HL-60 (cell line): ENCODE data around the gene EXOC3L2.

Experiments used
- DNase-seq, 2 experiments: peaks; one replicate each; pipeline ENCODE4 v3.0.0-alpha.2; 2010 to 2020; ENCODE audit warnings: low read depth in 1 of 2, low spot score in 1 of 2
- H3K27ac ChIP-seq: fragments of 250-450 bp; sonication (Bioruptor Pico); replicated peaks from 2 replicates; pipeline ENCODE4 v1.5.1; 2020; ENCODE audit warnings: mild to moderate bottlenecking, moderate library complexity
- H3K27me3 ChIP-seq: fragments of 250-450 bp; sonication (Bioruptor Pico); 2 replicates; pipeline ENCODE4 v1.5.1; 2021; ENCODE audit warnings: mild to moderate bottlenecking, moderate library complexity; ENCODE audit not compliant: insufficient read depth, poor library complexity, severe bottlenecking
- H3K4me3 ChIP-seq: replicated peaks from 2 replicates; pipeline ENCODE4 v1.5.1; 2011; ENCODE audit warnings: mild to moderate bottlenecking, control low read depth, low read length; ENCODE audit not compliant: insufficient read depth
- GABPA ChIP-seq: IDR thresholded peaks from 2 replicates; pipeline ENCODE4 v1.6.1; 2012; ENCODE audit warnings: low read depth
- POLR2AphosphoS5 ChIP-seq: IDR thresholded peaks from 2 replicates; pipeline ENCODE4 v1.6.1; 2012; ENCODE audit warnings: low read depth
- SPI1 ChIP-seq: IDR thresholded peaks from 2 replicates; pipeline ENCODE4 v1.6.1; 2012; ENCODE audit warnings: low read depth, mild to moderate bottlenecking, borderline replicate concordance
- TF ChIP-seq, protein P1 (sequence below): IDR thresholded peaks from one replicate; pipeline ENCODE4 v1.5.1; 2011; ENCODE audit warnings: low read length, control low read depth, inconsistent platforms; ENCODE audit not compliant: insufficient read depth
- TF ChIP-seq, protein P2 (sequence below): IDR thresholded peaks from 2 replicates; pipeline ENCODE4 v1.6.1; 2012; ENCODE audit warnings: low read depth; ENCODE audit not compliant: insufficient replicate concordance

Gene EXOC3L2

DNA sequence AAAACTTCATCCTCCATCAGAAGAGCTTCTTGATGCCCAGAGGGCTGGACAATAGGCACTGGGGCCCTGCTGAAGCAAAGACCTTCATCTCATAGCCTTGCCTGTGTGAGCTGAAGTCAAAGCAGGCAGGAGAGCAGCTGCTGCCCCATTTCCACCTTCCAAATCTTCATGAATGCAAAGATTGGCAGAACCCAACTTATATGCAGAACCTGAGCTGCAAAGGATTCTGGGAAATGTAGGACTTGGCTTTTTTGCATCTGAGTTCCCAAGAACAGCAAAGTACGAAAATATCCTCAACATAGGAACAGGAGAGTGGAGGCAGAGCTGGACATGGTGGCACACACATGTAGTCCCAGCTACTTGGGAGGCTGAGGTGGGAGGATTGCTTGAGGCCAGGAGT is 46.6 kb upstream of the EXOC3L2 start:
- Histone ChIP-seq H3K27ac (no peak overlapping the region), H3K4me3 (no peak overlapping the region), H3K27me3 (no peaks in the 10 kb centered on the region)
- no peak for DNase-seq
- TF ChIP-seq POLR2AphosphoS5: no peak
- TF ChIP-seq, protein P1, sequence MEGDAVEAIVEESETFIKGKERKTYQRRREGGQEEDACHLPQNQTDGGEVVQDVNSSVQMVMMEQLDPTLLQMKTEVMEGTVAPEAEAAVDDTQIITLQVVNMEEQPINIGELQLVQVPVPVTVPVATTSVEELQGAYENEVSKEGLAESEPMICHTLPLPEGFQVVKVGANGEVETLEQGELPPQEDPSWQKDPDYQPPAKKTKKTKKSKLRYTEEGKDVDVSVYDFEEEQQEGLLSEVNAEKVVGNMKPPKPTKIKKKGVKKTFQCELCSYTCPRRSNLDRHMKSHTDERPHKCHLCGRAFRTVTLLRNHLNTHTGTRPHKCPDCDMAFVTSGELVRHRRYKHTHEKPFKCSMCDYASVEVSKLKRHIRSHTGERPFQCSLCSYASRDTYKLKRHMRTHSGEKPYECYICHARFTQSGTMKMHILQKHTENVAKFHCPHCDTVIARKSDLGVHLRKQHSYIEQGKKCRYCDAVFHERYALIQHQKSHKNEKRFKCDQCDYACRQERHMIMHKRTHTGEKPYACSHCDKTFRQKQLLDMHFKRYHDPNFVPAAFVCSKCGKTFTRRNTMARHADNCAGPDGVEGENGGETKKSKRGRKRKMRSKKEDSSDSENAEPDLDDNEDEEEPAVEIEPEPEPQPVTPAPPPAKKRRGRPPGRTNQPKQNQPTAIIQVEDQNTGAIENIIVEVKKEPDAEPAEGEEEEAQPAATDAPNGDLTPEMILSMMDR: no peak
- no peak for TF ChIP-seq SPI1
- TF ChIP-seq, protein P2, sequence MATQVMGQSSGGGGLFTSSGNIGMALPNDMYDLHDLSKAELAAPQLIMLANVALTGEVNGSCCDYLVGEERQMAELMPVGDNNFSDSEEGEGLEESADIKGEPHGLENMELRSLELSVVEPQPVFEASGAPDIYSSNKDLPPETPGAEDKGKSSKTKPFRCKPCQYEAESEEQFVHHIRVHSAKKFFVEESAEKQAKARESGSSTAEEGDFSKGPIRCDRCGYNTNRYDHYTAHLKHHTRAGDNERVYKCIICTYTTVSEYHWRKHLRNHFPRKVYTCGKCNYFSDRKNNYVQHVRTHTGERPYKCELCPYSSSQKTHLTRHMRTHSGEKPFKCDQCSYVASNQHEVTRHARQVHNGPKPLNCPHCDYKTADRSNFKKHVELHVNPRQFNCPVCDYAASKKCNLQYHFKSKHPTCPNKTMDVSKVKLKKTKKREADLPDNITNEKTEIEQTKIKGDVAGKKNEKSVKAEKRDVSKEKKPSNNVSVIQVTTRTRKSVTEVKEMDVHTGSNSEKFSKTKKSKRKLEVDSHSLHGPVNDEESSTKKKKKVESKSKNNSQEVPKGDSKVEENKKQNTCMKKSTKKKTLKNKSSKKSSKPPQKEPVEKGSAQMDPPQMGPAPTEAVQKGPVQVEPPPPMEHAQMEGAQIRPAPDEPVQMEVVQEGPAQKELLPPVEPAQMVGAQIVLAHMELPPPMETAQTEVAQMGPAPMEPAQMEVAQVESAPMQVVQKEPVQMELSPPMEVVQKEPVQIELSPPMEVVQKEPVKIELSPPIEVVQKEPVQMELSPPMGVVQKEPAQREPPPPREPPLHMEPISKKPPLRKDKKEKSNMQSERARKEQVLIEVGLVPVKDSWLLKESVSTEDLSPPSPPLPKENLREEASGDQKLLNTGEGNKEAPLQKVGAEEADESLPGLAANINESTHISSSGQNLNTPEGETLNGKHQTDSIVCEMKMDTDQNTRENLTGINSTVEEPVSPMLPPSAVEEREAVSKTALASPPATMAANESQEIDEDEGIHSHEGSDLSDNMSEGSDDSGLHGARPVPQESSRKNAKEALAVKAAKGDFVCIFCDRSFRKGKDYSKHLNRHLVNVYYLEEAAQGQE: no peak
- TF ChIP-seq GABPA: no peak

- Histone ChIP-seq H3K27ac (no peak overlapping the region), H3K4me3 (no peak overlapping the region), H3K27me3 (no peaks in the 10 kb centered on the region)
- TF ChIP-seq, protein P2: no peak
- TF ChIP-seq SPI1: no peak
- TF ChIP-seq, protein P1: no peak
- TF ChIP-seq GABPA: no peak
- TF ChIP-seq POLR2AphosphoS5: no peak
- DNase-seq: no peak
These were observed 45.2 kb upstream of the EXOC3L2 start for GRCh38 chr19:45290381-45290931.

GRCh38 chr19:45283443-45284033 is 38.3 kb upstream of the EXOC3L2 start:
- no peak for TF ChIP-seq SPI1
- TF ChIP-seq, protein P1: no peak
- TF ChIP-seq GABPA: no peak
- TF ChIP-seq, protein P2: no peak
- no peak for TF ChIP-seq POLR2AphosphoS5
- peak; percentile 5 to 32 for DNase-seq
- Histone ChIP-seq H3K27ac (no peak overlapping the region), H3K27me3 (no peaks in the 10 kb centered on the region), H3K4me3 (no peak overlapping the region)
